Thymus (tissue), 11 donors: ENCODE data around the gene SAMD3. TPM values are rescaled to one million over a fixed set of nuclear protein-coding genes. Genes with fewer than 3 reads are reported as not detected.

Source experiments
- DNase-seq, 9 donors: peaks; one replicate each; pipeline ENCODE4 v3.0.0-alpha.2; 2013; ENCODE audit warnings: low spot score in 9 of 9, low read depth in 6 of 9, missing footprints in 1 of 9
- H3K27ac ChIP-seq, 2 donors: one replicate each; pipeline ENCODE4 v1.5.1; 2013; ENCODE audit warnings: control low read depth in 1 of 2, low read depth in 1 of 2, low read length in 1 of 2, mild to moderate bottlenecking in 1 of 2, moderate library complexity in 1 of 2
- H3K27me3 ChIP-seq, 2 donors: one replicate each; pipeline ENCODE4 v1.5.1; 2013; ENCODE audit warnings: low read length in 1 of 2; ENCODE audit not compliant: control insufficient read depth in 2 of 2, insufficient read depth in 1 of 2
- H3K36me3 ChIP-seq, 2 donors: one replicate each; pipeline ENCODE4 v1.5.1; 2013; ENCODE audit warnings: low read length in 1 of 2, mild to moderate bottlenecking in 1 of 2, moderate library complexity in 1 of 2; ENCODE audit not compliant: control insufficient read depth in 2 of 2, insufficient read depth in 2 of 2
- H3K4me1 ChIP-seq, 2 donors: one replicate each; pipeline ENCODE4 v1.5.1; 2013; ENCODE audit warnings: low read length in 2 of 2; ENCODE audit not compliant: control insufficient read depth in 2 of 2, insufficient read depth in 2 of 2
- H3K4me3 ChIP-seq, 2 donors: one replicate each; pipeline ENCODE4 v1.5.1; 2013; ENCODE audit warnings: low read length in 2 of 2, control low read depth in 1 of 2, mild to moderate bottlenecking in 1 of 2
- H3K9me3 ChIP-seq, 2 donors: one replicate each; pipeline ENCODE4 v1.5.1; 2013; ENCODE audit warnings: low read length in 1 of 2, mild to moderate bottlenecking in 1 of 2; ENCODE audit not compliant: control insufficient read depth in 2 of 2, insufficient read depth in 1 of 2
- WGBS: extraction: QIAGEN DNeasy Blood & Tissue Kit; methylation state at CpG from one replicate; pipeline ENCODE4 v1.1.7; 2013; 5-methylcytosine and 5-hydroxymethylcytosine counted together
- polyA plus RNA-seq: library from polyadenylated mRNA; stranded (reverse); fragments of 200-250 nt; gene quantifications from one replicate; pipeline ENCODE4 v1.2.3, GENCODE V29; 2013
- total RNA-seq: library from RNA; stranded (reverse); fragments of 120-200 nt; gene quantifications from one replicate; pipeline ENCODE4 v1.2.4, GENCODE V29; 2013
- donor health status: healthy.

Gene SAMD3
- total and polyA plus RNA-seq, 2 donors, result 9.6 to 23.9 TPM

GRCh38 chr6:130099119-130099518 lies 123.6 kb downstream of the SAMD3 start:
- Histone ChIP-seq H3K27ac (no peak overlapping the region), H3K4me3 (no peak overlapping the region), H3K9me3 (no peaks in the 10 kb centered on the region)

GRCh38 chr6:130098317-130098716 lies 124.4 kb downstream of the SAMD3 start:
- WGBS, result 94% methylated on average over 4 of the region's 4 CpGs
- Histone ChIP-seq H3K36me3 (peaks cover 4 to 7% of the 10 kb centered on the region in 2 donors), H3K27me3 (no peaks in the 10 kb centered on the region), H3K4me3 (no peak overlapping the region), H3K4me1 (no peaks in the 10 kb centered on the region), H3K9me3 (no peaks in the 10 kb centered on the region), H3K27ac (no peak overlapping the region)
- DNase-seq, result no peak

More at GRCh38 chr6:130099119-130099518, 123.6 kb downstream of the SAMD3 start:
- peaks cover 4 to 5% of the 10 kb centered on the region in 2 donors for H3K36me3 ChIP-seq
- no peaks in the 10 kb centered on the region for H3K27me3 ChIP-seq
- DNase-seq, result no peak
- 98% methylated on average over 3 of the region's 3 CpGs for WGBS
- H3K4me1 ChIP-seq, result no peaks in the 10 kb centered on the region

Other genes with a start within 250 kb of the SAMD3 start
- gene L3MBTL3, start 204.4 kb downstream of the SAMD3 start, total RNA-seq, result 8.2 TPM
- gene L3MBTL3, start 204.4 kb downstream of the SAMD3 start, polyA plus RNA-seq, result 12.7 TPM
- gene TMEM200A, start 143.1 kb upstream of the SAMD3 start, total RNA-seq, result 7.4 TPM
- 3.9 TPM for gene TMEM200A, start 143.1 kb upstream of the SAMD3 start, polyA plus RNA-seq